Adrenal gland (tissue), 5 donors: ENCODE results near the gene DENND4A.

Experiments used
- POLR2A ChIP-seq, 2 donors: fragments of 450-650 bp; IDR thresholded peaks; one replicate each; pipeline ENCODE4 v1.6.1; 2017; ENCODE audit warnings: antibody characterized with exemption in 2 of 2, mild to moderate bottlenecking in 2 of 2, moderate library complexity in 1 of 2
- TF ChIP-seq, protein P1 (sequence below), 6 experiments: fragments of 450-650 bp in 4 of 6; fragments of 200-600 bp in 2 of 6; sonication (generic) in 1 of 6; IDR thresholded peaks; 1 replicate in 5 of 6; 2 replicates in 1 of 6; pipeline versions ENCODE4 v1.5.1 to v1.8.0; 2016 to 2021; ENCODE audit warnings: antibody characterized with exemption in 6 of 6, mild to moderate bottlenecking in 2 of 6, moderate library complexity in 1 of 6
- donor health status: DM: no; HTN: no; CAD: no.

GRCh38 chr15:65777053-65777452 lies 15.0 kb downstream of the DENND4A start:
- TF ChIP-seq, protein P1, sequence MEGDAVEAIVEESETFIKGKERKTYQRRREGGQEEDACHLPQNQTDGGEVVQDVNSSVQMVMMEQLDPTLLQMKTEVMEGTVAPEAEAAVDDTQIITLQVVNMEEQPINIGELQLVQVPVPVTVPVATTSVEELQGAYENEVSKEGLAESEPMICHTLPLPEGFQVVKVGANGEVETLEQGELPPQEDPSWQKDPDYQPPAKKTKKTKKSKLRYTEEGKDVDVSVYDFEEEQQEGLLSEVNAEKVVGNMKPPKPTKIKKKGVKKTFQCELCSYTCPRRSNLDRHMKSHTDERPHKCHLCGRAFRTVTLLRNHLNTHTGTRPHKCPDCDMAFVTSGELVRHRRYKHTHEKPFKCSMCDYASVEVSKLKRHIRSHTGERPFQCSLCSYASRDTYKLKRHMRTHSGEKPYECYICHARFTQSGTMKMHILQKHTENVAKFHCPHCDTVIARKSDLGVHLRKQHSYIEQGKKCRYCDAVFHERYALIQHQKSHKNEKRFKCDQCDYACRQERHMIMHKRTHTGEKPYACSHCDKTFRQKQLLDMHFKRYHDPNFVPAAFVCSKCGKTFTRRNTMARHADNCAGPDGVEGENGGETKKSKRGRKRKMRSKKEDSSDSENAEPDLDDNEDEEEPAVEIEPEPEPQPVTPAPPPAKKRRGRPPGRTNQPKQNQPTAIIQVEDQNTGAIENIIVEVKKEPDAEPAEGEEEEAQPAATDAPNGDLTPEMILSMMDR (IDR thresholded peaks at IDR 0.05): no peak
- TF ChIP-seq POLR2A (IDR thresholded peaks at IDR 0.05): no peak
